Measurements from ENCODE around the gene LUZP4. TPM values are rescaled to one million over a fixed set of nuclear protein-coding genes. Genes with fewer than 3 reads are reported as not detected.
A peak's percentile ranks its signal among the peaks of the same experiment; 100 is the strongest.

LUZP4 gene
- total and polyA plus RNA-seq, 2 of the 13 experiments (the other 11 are each of a cell fraction or from before 2014, with no cell fraction given), result not detected

- TF ChIP-seq NCOA1 (CRISPR knock-in tag; IDR thresholded peaks at IDR 0.05) (0 out of 2 replicates have a peak, but pooled peaks have one; percentile 24), NR2F2 (IDR thresholded peaks at IDR 0.05; ENCODE audit: borderline replicate concordance, low read depth) (0 out of 2 replicates have a peak, but pooled peaks have one; percentile 55), CEBPG (CRISPR knock-in tag; IDR thresholded peaks at IDR 0.05) (peak; percentile 94), KLF12 (CRISPR knock-in tag; IDR thresholded peaks at IDR 0.05; ENCODE audit: borderline replicate concordance) (no peak), BCL6 (CRISPR knock-in tag; IDR thresholded peaks at IDR 0.05) (peak; percentile 97), NR2C2 (CRISPR knock-in tag; IDR thresholded peaks at IDR 0.05; ENCODE audit: borderline replicate concordance) (peak; percentile 90), FOXA3 (CRISPR knock-in tag; IDR thresholded peaks at IDR 0.05) (peak; percentile 56; the same call in 1 of the 2 replicates), SSRP1 (CRISPR knock-in tag; IDR thresholded peaks at IDR 0.05) (0 out of 2 replicates have a peak, but pooled peaks have one; percentile 47), MAFF (IDR thresholded peaks at IDR 0.05; ENCODE audit: low read depth, low read length) (peak; percentile 46; the same call in 1 of the 2 replicates), ZNF143 (CRISPR knock-in tag; IDR thresholded peaks at IDR 0.05) (peak; percentile 86), RCOR2 (CRISPR knock-in tag; IDR thresholded peaks at IDR 0.05) (0 out of 2 replicates have a peak, but pooled peaks have one; percentile 22), SOX13 (IDR thresholded peaks at IDR 0.05) (no peak), SOX13 (CRISPR knock-in tag; conservative IDR thresholded peaks at IDR 0.05 in 1 of 2, IDR thresholded peaks at IDR 0.05 in 1 of 2) (peak in 1 of 2 experiments; percentile 82; a peak in 2 of 4 replicates), IKZF5 (CRISPR knock-in tag; IDR thresholded peaks at IDR 0.05) (peak; percentile 18; the same call in 1 of the 2 replicates), DPF2 (CRISPR knock-in tag; IDR thresholded peaks at IDR 0.05; ENCODE audit: borderline replicate concordance, low read depth) (0 out of 2 replicates have a peak, but pooled peaks have one; percentile 46), POLR2AphosphoS5 (IDR thresholded peaks at IDR 0.05; ENCODE audit: low read depth, low read length) (0 out of 2 replicates have a peak, but pooled peaks have one; percentile 24), THRA (CRISPR knock-in tag; IDR thresholded peaks at IDR 0.05; ENCODE audit: borderline replicate concordance) (peak; percentile 46; the same call in 1 of the 2 replicates), SP5 (CRISPR knock-in tag; IDR thresholded peaks at IDR 0.05; ENCODE audit: borderline replicate concordance, low read depth) (0 out of 2 replicates have a peak, but pooled peaks have one; percentile 15), NCOR1 (IDR thresholded peaks at IDR 0.05; ENCODE audit: borderline replicate concordance, low read length) (peak; percentile 85), ZNF704 (CRISPR knock-in tag; IDR thresholded peaks at IDR 0.05; ENCODE audit: borderline replicate concordance) (no peak), HDAC1 (CRISPR knock-in tag; IDR thresholded peaks at IDR 0.05) (peak; percentile 1; the same call in 1 of the 2 replicates), USF2 (IDR thresholded peaks at IDR 0.05; ENCODE audit: low read depth, low read length) (no peak), USF2 (CRISPR knock-in tag; IDR thresholded peaks at IDR 0.05; ENCODE audit: borderline replicate concordance) (no peak)
These were observed 55.5 kb downstream of the LUZP4 start (continued) for GRCh38 chrX:115344885-115345614.
